Measurements from ENCODE around the gene FGF22.

DNA sequence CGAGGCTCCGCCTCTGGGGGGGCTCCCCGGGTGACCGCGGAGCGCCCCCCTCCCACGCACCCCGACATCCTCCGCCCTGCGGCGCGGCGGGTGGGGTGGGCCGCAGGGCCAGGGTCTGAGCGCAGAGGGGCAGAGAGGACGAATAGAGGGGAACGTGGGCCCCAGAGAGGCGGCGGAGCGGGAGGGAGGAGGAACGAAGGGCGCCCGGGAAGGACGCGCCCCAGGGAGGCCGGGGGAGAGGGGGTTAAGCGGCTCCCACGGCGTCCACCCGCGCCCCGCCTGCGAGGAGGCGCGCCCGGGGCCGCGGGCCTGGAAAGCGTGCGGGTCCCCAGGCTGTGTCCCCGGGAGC, 49.0 kb upstream of the FGF22 start:
- TF ChIP-seq, protein P1, sequence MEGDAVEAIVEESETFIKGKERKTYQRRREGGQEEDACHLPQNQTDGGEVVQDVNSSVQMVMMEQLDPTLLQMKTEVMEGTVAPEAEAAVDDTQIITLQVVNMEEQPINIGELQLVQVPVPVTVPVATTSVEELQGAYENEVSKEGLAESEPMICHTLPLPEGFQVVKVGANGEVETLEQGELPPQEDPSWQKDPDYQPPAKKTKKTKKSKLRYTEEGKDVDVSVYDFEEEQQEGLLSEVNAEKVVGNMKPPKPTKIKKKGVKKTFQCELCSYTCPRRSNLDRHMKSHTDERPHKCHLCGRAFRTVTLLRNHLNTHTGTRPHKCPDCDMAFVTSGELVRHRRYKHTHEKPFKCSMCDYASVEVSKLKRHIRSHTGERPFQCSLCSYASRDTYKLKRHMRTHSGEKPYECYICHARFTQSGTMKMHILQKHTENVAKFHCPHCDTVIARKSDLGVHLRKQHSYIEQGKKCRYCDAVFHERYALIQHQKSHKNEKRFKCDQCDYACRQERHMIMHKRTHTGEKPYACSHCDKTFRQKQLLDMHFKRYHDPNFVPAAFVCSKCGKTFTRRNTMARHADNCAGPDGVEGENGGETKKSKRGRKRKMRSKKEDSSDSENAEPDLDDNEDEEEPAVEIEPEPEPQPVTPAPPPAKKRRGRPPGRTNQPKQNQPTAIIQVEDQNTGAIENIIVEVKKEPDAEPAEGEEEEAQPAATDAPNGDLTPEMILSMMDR (IDR thresholded peaks at IDR 0.05): no peak
- TF ChIP-seq POLR2A (IDR thresholded peaks at IDR 0.05): no peak
